GM10248 (cell line): ENCODE measurements around the gene CCDC88B.

Experiments
- CTCF ChIA-PET: fragments of 300-600 bp; sonication (Branson Sonifier 250); formaldehyde crosslinking; extraction: SDS; loops from one replicate; lab custom pipeline; 2021; ENCODE audit warnings: antibody characterized with exemption; lab: Yijun Ruan, JAX
- POLR2A ChIA-PET: fragments of 350-650 bp; sonication (Branson Sonifier 250); formaldehyde crosslinking; extraction: SDS; loops from one replicate; lab custom pipeline; 2020; ENCODE audit warnings: antibody characterized with exemption; lab: Yijun Ruan, JAX
- DNase-seq: peaks from one replicate; pipeline ENCODE4 v3.0.0; 2012; ENCODE audit errors: extremely low spot score
- TF ChIP-seq, protein P1 (sequence below): IDR thresholded peaks from 2 replicates; pipeline ENCODE4 v1.5.1; 2012; ENCODE audit warnings: mild to moderate bottlenecking, low read depth; ENCODE audit errors: extremely low read depth, missing control alignments, control extremely low read depth

CCDC88B gene

DNA sequence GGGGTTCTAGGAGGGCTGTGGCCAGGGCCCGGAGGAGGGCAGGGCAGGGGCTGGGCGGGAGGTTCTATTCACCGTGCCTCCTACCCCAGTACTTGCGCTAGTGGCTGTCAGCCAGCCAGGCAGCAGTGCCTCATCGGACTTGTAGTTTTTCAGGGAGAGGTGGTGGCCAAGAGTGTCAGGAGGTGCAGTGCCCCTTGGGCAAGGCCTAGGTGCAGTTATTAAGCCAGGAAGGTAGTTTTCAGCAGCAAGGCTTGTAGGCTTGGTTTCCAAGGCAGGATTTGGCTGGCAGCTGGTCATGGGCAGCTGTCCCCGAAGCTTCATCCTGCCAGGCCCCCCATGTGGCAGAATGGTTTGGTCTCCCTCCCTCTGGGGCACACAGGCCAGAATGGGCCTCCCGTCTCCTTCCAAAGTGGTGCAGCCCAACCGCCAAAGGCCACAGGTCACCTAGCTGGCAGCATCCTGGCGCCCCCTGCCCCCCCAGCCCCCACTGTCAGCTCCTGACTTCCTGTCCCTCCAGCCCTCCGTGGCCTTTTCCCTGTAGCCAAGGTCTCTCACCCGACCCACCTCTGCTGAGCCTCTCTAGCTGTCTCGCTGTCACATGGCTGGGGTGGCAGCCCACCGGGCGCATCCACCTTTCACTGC lies 8.5 kb downstream of the CCDC88B start:
- TF ChIP-seq, protein P1, sequence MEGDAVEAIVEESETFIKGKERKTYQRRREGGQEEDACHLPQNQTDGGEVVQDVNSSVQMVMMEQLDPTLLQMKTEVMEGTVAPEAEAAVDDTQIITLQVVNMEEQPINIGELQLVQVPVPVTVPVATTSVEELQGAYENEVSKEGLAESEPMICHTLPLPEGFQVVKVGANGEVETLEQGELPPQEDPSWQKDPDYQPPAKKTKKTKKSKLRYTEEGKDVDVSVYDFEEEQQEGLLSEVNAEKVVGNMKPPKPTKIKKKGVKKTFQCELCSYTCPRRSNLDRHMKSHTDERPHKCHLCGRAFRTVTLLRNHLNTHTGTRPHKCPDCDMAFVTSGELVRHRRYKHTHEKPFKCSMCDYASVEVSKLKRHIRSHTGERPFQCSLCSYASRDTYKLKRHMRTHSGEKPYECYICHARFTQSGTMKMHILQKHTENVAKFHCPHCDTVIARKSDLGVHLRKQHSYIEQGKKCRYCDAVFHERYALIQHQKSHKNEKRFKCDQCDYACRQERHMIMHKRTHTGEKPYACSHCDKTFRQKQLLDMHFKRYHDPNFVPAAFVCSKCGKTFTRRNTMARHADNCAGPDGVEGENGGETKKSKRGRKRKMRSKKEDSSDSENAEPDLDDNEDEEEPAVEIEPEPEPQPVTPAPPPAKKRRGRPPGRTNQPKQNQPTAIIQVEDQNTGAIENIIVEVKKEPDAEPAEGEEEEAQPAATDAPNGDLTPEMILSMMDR, result no peak
- no peak for DNase-seq
- POLR2A ChIA-PET, result no interaction called here
- CTCF ChIA-PET, result interaction anchor here (1.5 kb wide), 1 partner anchor 48 kb away, joined by 5 read pairs; the partner anchor contains the start of gene CATSPERZ

DNA sequence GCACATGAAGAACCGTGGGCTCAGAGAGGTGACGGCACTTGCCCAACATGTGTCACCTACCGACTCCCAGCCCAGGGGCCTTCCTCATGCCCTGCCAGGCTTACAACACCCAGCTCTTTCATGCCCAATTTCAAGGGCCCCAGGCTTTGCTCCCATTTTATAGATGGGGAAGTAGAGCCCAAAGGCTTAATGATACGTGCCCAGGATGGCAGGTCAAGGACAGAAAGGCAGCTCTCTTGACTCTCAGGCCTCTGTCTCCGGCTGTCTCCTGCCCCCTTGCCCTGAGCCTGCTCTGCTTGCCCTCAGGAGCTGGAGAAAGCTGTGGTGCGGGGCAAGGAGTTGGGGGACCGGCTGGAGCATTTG lies 9.0 kb downstream of the CCDC88B start:
- no peak for DNase-seq
- POLR2A ChIA-PET, result no interaction called here
- TF ChIP-seq, protein P1, result no peak
- CTCF ChIA-PET, result interaction anchor here (1.3 to 2.9 kb wide), 3 partner anchors 17 to 48 kb away, joined by 3 to 18 read pairs (median 5); partner anchors contain the start of genes CATSPERZ and PRDX5

DNA sequence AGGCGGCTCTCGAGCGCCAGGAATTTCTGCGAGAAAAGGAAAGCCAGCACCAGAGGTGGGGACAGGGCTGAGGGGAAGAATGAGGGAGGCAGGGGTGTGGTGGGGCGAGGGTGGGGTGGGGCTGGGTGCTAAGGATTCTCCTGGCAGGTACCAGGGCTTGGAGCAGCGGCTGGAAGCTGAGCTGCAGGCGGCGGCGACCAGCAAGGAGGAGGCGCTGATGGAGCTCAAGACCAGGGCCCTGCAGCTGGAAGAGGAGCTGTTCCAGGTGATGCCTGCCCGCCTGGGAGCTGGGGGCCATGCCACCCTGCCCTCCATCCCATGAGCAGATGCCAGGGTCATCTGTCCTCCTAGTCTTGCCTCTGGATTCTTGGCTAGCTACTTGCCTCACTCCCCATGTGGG lies 9.4 kb downstream of the CCDC88B start:
- ChIA-PET CTCF (interaction anchor here (1.1 to 2.9 kb wide), 4 partner anchors 17 to 100 kb away, joined by 3 to 18 read pairs (median 4); partner anchors contain the start of genes CATSPERZ and PRDX5), POLR2A (no interaction called here)
- TF ChIP-seq, protein P1, result no peak
- no peak for DNase-seq

DNA sequence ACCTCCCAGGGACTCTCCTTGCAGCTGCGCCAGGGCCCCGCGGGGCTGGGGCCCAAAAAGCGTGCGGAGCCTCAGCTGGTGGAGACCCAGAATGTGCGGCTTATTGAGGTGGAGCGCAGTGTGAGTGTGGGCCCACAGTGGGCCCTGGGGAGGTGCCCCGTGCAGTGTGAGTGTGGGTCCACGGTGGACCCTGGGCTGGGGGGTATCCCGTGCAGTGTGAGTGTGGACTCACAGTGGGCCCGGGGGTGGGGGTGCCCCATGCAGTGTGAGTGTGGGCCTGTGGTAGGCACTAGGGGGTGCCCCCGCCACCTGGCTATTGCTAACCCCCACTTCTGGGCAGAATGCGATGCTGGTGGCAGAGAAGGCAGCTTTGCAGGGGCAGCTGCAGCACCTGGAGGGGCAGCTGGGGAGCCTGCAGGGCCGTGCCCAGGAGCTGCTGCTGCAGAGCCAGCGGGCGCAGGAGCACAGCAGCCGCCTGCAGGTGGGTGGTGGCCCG lies 11.2 kb downstream of the CCDC88B start:
- DNase-seq, result no peak
- POLR2A ChIA-PET, result no interaction called here
- TF ChIP-seq, protein P1, result no peak
- CTCF ChIA-PET, result interaction anchor here (1.7 to 8.5 kb wide), 4 partner anchors 8 to 47 kb away, joined by 4 to 81 read pairs (median 12); partner anchors contain the start of genes CCDC88B, PRDX5 and TRMT112

DNA sequence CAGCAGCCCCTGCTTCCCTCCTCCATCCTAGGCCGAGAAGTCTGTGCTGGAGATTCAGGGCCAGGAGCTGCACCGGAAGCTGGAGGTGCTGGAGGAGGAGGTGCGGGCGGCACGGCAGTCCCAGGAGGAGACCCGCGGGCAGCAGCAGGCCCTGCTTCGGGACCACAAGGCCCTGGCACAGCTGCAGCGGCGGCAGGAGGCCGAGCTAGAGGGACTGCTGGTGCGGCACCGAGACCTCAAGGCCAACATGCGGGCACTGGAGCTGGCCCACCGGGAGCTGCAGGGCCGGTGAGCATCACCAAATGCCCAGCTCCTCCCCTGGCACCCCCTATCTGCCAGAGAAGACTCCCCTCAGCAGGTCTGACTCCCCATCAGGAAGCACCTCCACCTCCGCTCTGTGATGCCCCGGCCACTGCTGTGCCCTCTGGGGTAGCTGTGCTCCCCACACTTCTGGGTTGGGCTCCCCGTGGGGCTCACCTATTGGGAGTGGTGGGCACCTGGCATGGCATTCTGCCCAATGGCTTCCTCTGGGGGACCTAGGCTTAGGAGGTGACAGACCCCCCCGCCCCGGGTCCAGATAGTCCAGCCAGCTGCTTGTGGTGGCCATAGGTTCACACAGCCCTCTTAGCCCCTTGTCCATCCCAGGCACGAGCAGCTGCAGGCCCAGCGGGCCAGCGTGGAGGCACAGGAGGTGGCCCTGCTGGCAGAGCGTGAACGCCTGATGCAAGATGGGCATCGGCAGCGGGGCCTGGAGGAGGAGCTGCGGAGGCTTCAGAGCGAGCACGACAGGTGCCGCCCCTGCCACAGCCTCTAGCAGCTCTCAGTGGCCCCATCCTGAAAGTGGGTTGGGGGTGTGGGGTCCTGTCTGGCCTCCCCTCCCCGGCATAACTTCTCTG lies 12.3 kb downstream of the CCDC88B start:
- DNase-seq, result no peak
- ChIA-PET POLR2A (interaction anchor here (0.6 to 1.5 kb wide), 2 partner anchors 10 to 105 kb away, joined by 3 to 5 read pairs; partner anchors contain the start of gene PPP1R14B), CTCF (interaction anchor here (1.3 to 8.5 kb wide), 7 partner anchors 9 to 81 kb away, joined by 4 to 81 read pairs (median 10); partner anchors contain the start of genes CCDC88B, ESRRA, PRDX5 and TRMT112)
- TF ChIP-seq, protein P1, result no peak
